ENCODE measurements around the gene PAK4. TPM values are rescaled to one million over a fixed set of nuclear protein-coding genes. Genes with fewer than 3 reads are reported as not detected.

Gene PAK4
- total and polyA plus RNA-seq, 2 of the 8 experiments (the other 6 are each of a cell fraction or from before 2014, with no cell fraction given), result 50.7 to 64.4 TPM

GRCh38 chr19:39135701-39136100 is 10.1 kb downstream of the PAK4 start:
- Histone ChIP-seq H2BK20ac (ENCODE audit: low read length) (peak overlapping the region; percentile 90; the same call in 1 of the 2 replicates), H2BK12ac (ENCODE audit: low read depth, low read length) (peak overlapping the region; percentile 80; the same call in 1 of the 2 replicates), H3K56ac (replicated peaks; ENCODE audit: insufficient read length, low read depth, low read length) (no peak overlapping the region), H4K8ac (ENCODE audit: extremely low read depth, insufficient read depth, low read length) (no peak overlapping the region), H4K91ac (replicated peaks; ENCODE audit: insufficient read length, low read length) (peak overlapping the region; percentile 78), H3K23me2 (ENCODE audit: low read depth, low read length) (no peaks in the 10 kb centered on the region; the same call in 1 of the 2 replicates), H2AK5ac (ENCODE audit: low read depth, low read length) (peak overlapping the region; percentile 90; the same call in 1 of the 2 replicates), H2BK5ac (ENCODE audit: low read depth, low read length) (peak overlapping the region; percentile 83), H2BK120ac (replicated peaks; ENCODE audit: low read depth, low read length) (no peak overlapping the region), H3K79me1 (ENCODE audit: low read depth, low read length) (peaks cover 37% of the 10 kb centered on the region), H3K27ac (ENCODE audit: low read depth, low read length) (no peak overlapping the region), H2BK15ac (ENCODE audit: low read length) (0 out of 2 replicates have a peak overlapping the region, but pooled peaks have one; percentile 95), H3K9ac (replicated peaks in 1 of 4; ENCODE audit: extremely low read depth in 1 of 4, low read depth in 3 of 4, low read length in 3 of 4) (no peak overlapping the region), H3K27me3 (replicated peaks in 1 of 4; ENCODE audit: control insufficient read depth in 3 of 4, extremely low read depth in 1 of 4, insufficient read depth in 3 of 4, low read length in 3 of 4) (no peaks in the 10 kb centered on the region), H3K79me2 (ENCODE audit: control insufficient read depth in 1 of 2, insufficient read depth in 2 of 2, low read length in 2 of 2) (peaks cover 0 to 96% of the 10 kb centered on the region in 2 experiments; a peak in 2 of 4 replicates), H3K4me3 (ENCODE audit: extremely low read depth in 1 of 4, insufficient read depth in 2 of 4, low read depth in 3 of 4, low read length in 4 of 4) (no peak overlapping the region), H3K4me1 (replicated peaks in 1 of 4; ENCODE audit: control insufficient read depth in 3 of 4, insufficient read depth in 4 of 4, low read length in 3 of 4) (peaks cover 20 to 62% (median 54%) of the 10 kb centered on the region in 4 experiments), H3K23ac (ENCODE audit: insufficient read length) (no peak overlapping the region), H4K5ac (ENCODE audit: insufficient read length, low read depth, low read length) (no peak overlapping the region), H2AFZ (ENCODE audit: low read length) (no peak overlapping the region), H3K14ac (ENCODE audit: insufficient read length) (no peak overlapping the region), H3K4ac (replicated peaks; ENCODE audit: insufficient read length, low read depth, low read length) (no peak overlapping the region), H3K36me3 (ENCODE audit: control insufficient read depth in 2 of 4, insufficient read depth in 4 of 4, low read length in 3 of 4) (no peaks in the 10 kb centered on the region), H3K9me3 (ENCODE audit: insufficient read depth in 2 of 2, low read depth in 1 of 2, low read length in 1 of 2) (no peaks in the 10 kb centered on the region), H3K18ac (ENCODE audit: extremely low read depth, low read length) (peak overlapping the region; percentile 60; the same call in 1 of the 2 replicates), H4K20me1 (replicated peaks in 1 of 2; ENCODE audit: control insufficient read depth in 1 of 2, insufficient read depth in 2 of 2, low read length in 2 of 2) (peaks cover 8 to 18% of the 10 kb centered on the region in 2 experiments), H3K4me2 (ENCODE audit: insufficient read depth in 1 of 2, low read depth in 2 of 2, low read length in 2 of 2) (peak overlapping the region in 1 of 2 experiments; percentile 20; a peak in 2 of 4 replicates)
- WGBS, 2 experiments (ENCODE audit: extremely low coverage in 1 of 2, insufficient coverage in 1 of 2, insufficient read length in 1 of 2, insufficient replicate concordance in 2 of 2, low coverage in 1 of 2, low lambda C conversion rate in 2 of 2, missing lambda C conversion rate in 1 of 2), result 70% methylated on average over 4 of the region's 13 CpGs; no CpG with 5 or more reads in 1 of the 2 experiments
- FAIRE-seq (no peak), DNase-seq (ENCODE audit: low read depth in 1 of 2, low spot score in 2 of 2) (no peak)
- ChIA-PET CTCF (ENCODE audit: partially characterized antibody) (interaction anchor here (0.6 to 2.3 kb wide), 7 partner anchors 9 to 777 kb away, joined by 3 to 7 read pairs (median 5); no protein-coding TSS in a partner anchor), POLR2A (ENCODE audit: partially characterized antibody) (interaction anchor here (1.2 to 1.6 kb wide), 3 partner anchors 10 to 196 kb away, joined by 3 to 5 read pairs (median 4); partner anchors contain the start of gene PAK4)
- no peak for TF ChIP-seq TAF1 (IDR thresholded peaks at IDR 0.05; ENCODE audit: low read depth, low read length)
- TF ChIP-seq HDAC6 (IDR thresholded peaks at IDR 0.05; ENCODE audit: low read depth, low read length), result no peak
- TF ChIP-seq EP300 (IDR thresholded peaks at IDR 0.05; ENCODE audit: borderline replicate concordance in 1 of 2, low read depth in 2 of 2, low read length in 2 of 2), result no peak
